Measurements from ENCODE around the gene UNC93B1.

- TF ChIP-seq POLR2A (IDR thresholded peaks at IDR 0.05), result no peak
- TF ChIP-seq CTCF (IDR thresholded peaks at IDR 0.05), result no peak
Observed at GRCh38 chr11:68007498-68008380, 3.8 kb upstream of the UNC93B1 start.

Measured in prostate gland (tissue), 2 donors.